NCI-H774 (cell line): ENCODE results near the gene DAG1.
A peak's percentile ranks its signal among the peaks of the same experiment; 100 is the strongest.

Experiments
- DNase-seq: peaks from one replicate; lab custom pipeline; 2025; lab: John Stamatoyannopoulos, UW

Gene DAG1

GRCh38 chr3:49518441-49518840, 48.4 kb downstream of the DAG1 start:
- no peak for DNase-seq

GRCh38 chr3:49519296-49519695, 49.2 kb downstream of the DAG1 start:
- no peak for DNase-seq

- no peak for DNase-seq
Measured at GRCh38 chr3:49519916-49520385, 49.9 kb downstream of the DAG1 start.

GRCh38 chr3:49523756-49524747, 54.0 kb downstream of the DAG1 start:
- no peak for DNase-seq

- no peak for DNase-seq
Measured at GRCh38 chr3:49529567-49529966, 59.5 kb downstream of the DAG1 start.

GRCh38 chr3:49530231-49530630, 60.2 kb downstream of the DAG1 start:
- DNase-seq, result no peak

- DNase-seq, result no peak
Measured at GRCh38 chr3:49530701-49531100, 60.6 kb downstream of the DAG1 start.

- no peak for DNase-seq
Measured at GRCh38 chr3:49531218-49531617, 61.2 kb downstream of the DAG1 start.

GRCh38 chr3:49531715-49532114, 61.6 kb downstream of the DAG1 start:
- no peak for DNase-seq

GRCh38 chr3:49533031-49533430, 63.0 kb downstream of the DAG1 start:
- DNase-seq, result no peak

GRCh38 chr3:49533786-49534519, 63.9 kb downstream of the DAG1 start:
- no peak for DNase-seq

GRCh38 chr3:49534581-49535441, 64.7 kb downstream of the DAG1 start:
- peak; percentile 82 for DNase-seq

- DNase-seq, result no peak
Measured at GRCh38 chr3:49535971-49536874, 66.2 kb downstream of the DAG1 start.

GRCh38 chr3:49536875-49537533, 66.9 kb downstream of the DAG1 start:
- DNase-seq, result no peak

- peak; percentile 83 for DNase-seq
Measured at GRCh38 chr3:49539659-49540560, 69.8 kb downstream of the DAG1 start.

- no peak for DNase-seq
Measured at GRCh38 chr3:49552087-49552486, 82.0 kb downstream of the DAG1 start.

- no peak for DNase-seq
Measured at GRCh38 chr3:49553324-49553691, 83.2 kb downstream of the DAG1 start.

GRCh38 chr3:49553692-49554632, 83.9 kb downstream of the DAG1 start, which contains the start of gene BSN:
TSS of gene BSN (plus strand) at chr3:49554477. CDS start at chr3:49554603, 126 bp downstream.
- DNase-seq, result peak; percentile 73
